Measurements from ENCODE around the gene STIM1.

GRCh38 chr11:3920148-3920852, 64.8 kb downstream of the STIM1 start:
- TF ChIP-seq CTCF (IDR thresholded peaks at IDR 0.05) = no peak
- TF ChIP-seq POLR2A (IDR thresholded peaks at IDR 0.05) = no peak
- no peak for TF ChIP-seq EP300 (IDR thresholded peaks at IDR 0.05)
- no peak for TF ChIP-seq POLR2AphosphoS5 (IDR thresholded peaks at IDR 0.05)

Data from sigmoid colon (tissue), 4 donors.